Activated CD8-positive, alpha-beta T cell treated with anti-CD3 and anti-CD28 coated beads for 36 hours (primary cell): Measurements from ENCODE around the gene LYSMD3. TPM values are rescaled to one million over a fixed set of nuclear protein-coding genes. Genes with fewer than 3 reads are reported as not detected.

Source experiments
- ATAC-seq: fragments of 200-7000 bp; cut with Tn5 transposase; one replicate; pipeline ENCODE4 v1.10.0; 2021; ENCODE audit warnings: mild to moderate bottlenecking, moderate library complexity
- CTCF ChIA-PET: fragments of 350-600 bp; sonication (Branson Sonifier 250); formaldehyde crosslinking; loops from one replicate; lab custom pipeline; 2021; ENCODE audit warnings: antibody characterized with exemption; lab: Charles Lee
- POLR2A ChIA-PET: fragments of 350-600 bp; sonication (Branson Sonifier 250); formaldehyde crosslinking; loops from one replicate; lab custom pipeline; 2021; ENCODE audit warnings: antibody characterized with exemption; lab: Charles Lee
- DNase-seq: peaks from one replicate; pipeline ENCODE4 v3.0.0-alpha.2; 2020
- H3K27ac Mint-ChIP-seq: one replicate; pipeline ENCODE4 v1.8.0; 2021; ENCODE audit warnings: mild to moderate bottlenecking, mixed read lengths
- H3K27me3 Mint-ChIP-seq: one replicate; pipeline ENCODE4 v1.8.0; 2021; ENCODE audit warnings: mixed read lengths
- H3K36me3 Mint-ChIP-seq: one replicate; pipeline ENCODE4 v1.8.0; 2021; ENCODE audit warnings: low read depth, mixed read lengths
- H3K4me1 Mint-ChIP-seq: one replicate; pipeline ENCODE4 v1.8.0; 2021; ENCODE audit warnings: low read depth, mixed read lengths
- H3K4me3 Mint-ChIP-seq: one replicate; pipeline ENCODE4 v1.8.0; 2021; ENCODE audit warnings: mild to moderate bottlenecking, moderate library complexity, mixed read lengths
- H3K9me3 Mint-ChIP-seq: one replicate; pipeline ENCODE4 v1.8.0; 2021; ENCODE audit warnings: mixed read lengths
- intact Hi-C: fragments of 100-400 bp; cut with micrococcal nuclease; formaldehyde crosslinking; loops from one replicate; pipeline ENCODE4 v1.10.0; 2022
- total RNA-seq, 2 experiments: library from RNA; stranded (reverse); gene quantifications; one replicate each; pipeline ENCODE4 v1.2.3, GENCODE V29; 2021
- TF ChIP-seq, protein P1 (sequence below): fragments of 200-600 bp; IDR thresholded peaks from one replicate; pipeline ENCODE4 v1.8.0; 2022; ENCODE audit warnings: antibody characterized with exemption, mild to moderate bottlenecking

Gene LYSMD3
- total RNA-seq, 2 experiments from 2014 or later = 14.2 to 14.7 TPM

- ATAC-seq (no peak), DNase-seq (no peak)
- ChIA-PET POLR2A (no interaction called here), CTCF (no interaction called here)
- no peak overlapping the region for H3K4me3 Mint-ChIP-seq
- peaks cover 22% of the 10 kb centered on the region for H3K27me3 Mint-ChIP-seq
- TF ChIP-seq, protein P1, sequence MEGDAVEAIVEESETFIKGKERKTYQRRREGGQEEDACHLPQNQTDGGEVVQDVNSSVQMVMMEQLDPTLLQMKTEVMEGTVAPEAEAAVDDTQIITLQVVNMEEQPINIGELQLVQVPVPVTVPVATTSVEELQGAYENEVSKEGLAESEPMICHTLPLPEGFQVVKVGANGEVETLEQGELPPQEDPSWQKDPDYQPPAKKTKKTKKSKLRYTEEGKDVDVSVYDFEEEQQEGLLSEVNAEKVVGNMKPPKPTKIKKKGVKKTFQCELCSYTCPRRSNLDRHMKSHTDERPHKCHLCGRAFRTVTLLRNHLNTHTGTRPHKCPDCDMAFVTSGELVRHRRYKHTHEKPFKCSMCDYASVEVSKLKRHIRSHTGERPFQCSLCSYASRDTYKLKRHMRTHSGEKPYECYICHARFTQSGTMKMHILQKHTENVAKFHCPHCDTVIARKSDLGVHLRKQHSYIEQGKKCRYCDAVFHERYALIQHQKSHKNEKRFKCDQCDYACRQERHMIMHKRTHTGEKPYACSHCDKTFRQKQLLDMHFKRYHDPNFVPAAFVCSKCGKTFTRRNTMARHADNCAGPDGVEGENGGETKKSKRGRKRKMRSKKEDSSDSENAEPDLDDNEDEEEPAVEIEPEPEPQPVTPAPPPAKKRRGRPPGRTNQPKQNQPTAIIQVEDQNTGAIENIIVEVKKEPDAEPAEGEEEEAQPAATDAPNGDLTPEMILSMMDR = no peak
- no peak overlapping the region for H3K27ac Mint-ChIP-seq
- H3K36me3 Mint-ChIP-seq = no peaks in the 10 kb centered on the region
- H3K4me1 Mint-ChIP-seq = no peaks in the 10 kb centered on the region
- H3K9me3 Mint-ChIP-seq = no peaks in the 10 kb centered on the region
- intact Hi-C loops = no loop called here
These were observed 19.8 kb upstream of the LYSMD3 start for GRCh38 chr5:90549223-90549622.

DNA sequence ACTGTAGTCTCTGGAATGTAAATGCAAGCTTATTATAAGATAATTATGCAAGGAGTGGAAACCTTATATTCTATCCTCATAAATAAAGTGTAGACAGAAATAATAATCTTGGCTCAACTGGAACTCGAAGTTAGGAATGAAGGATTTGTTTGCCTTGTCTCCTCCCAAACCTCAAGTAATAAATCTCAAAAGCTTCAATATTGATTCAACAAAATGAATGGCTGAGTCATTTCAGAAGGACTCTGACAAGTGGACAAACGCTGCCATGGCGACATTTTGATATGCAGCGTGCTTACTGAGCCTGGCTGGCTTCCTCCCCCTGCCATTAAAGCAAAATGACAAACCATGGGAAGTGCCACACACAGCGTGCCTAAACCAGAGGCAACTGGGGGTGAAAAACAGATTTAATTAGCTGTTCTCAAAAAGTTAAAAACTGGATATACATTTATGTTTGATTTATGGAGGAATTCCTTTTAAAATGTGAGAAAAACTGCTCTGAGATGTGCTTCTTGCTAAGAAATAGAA lies 18.7 kb upstream of the LYSMD3 start:
- no peaks in the 10 kb centered on the region for H3K36me3 Mint-ChIP-seq
- no peak overlapping the region for H3K27ac Mint-ChIP-seq
- TF ChIP-seq, protein P1 = no peak
- ATAC-seq (no peak), DNase-seq (no peak)
- H3K9me3 Mint-ChIP-seq = no peaks in the 10 kb centered on the region
- ChIA-PET CTCF (interaction anchor here (0.9 to 1.4 kb wide), 2 partner anchors 18 to 236 kb away, joined by 3 to 4 read pairs; no protein-coding TSS in a partner anchor), POLR2A (no interaction called here)
- intact Hi-C loops = no loop called here
- H3K4me1 Mint-ChIP-seq = no peaks in the 10 kb centered on the region
- H3K27me3 Mint-ChIP-seq = peaks cover 19% of the 10 kb centered on the region
- no peak overlapping the region for H3K4me3 Mint-ChIP-seq

- no peaks in the 10 kb centered on the region for H3K9me3 Mint-ChIP-seq
- no peak for ATAC-seq
- TF ChIP-seq, protein P1 = no peak
- H3K36me3 Mint-ChIP-seq = no peaks in the 10 kb centered on the region
- POLR2A ChIA-PET = no interaction called here
- DNase-seq = no peak
- H3K27ac Mint-ChIP-seq = no peak overlapping the region
- no peaks in the 10 kb centered on the region for H3K4me1 Mint-ChIP-seq
- H3K4me3 Mint-ChIP-seq = no peak overlapping the region
- CTCF ChIA-PET = interaction anchor here (1.4 kb wide), 1 partner anchor 237 kb away, joined by 4 read pairs; no protein-coding TSS in a partner anchor
- H3K27me3 Mint-ChIP-seq = peaks cover 12% of the 10 kb centered on the region
- intact Hi-C loops = no loop called here
These were observed 17.7 kb upstream of the LYSMD3 start for GRCh38 chr5:90547072-90547536.

DNA sequence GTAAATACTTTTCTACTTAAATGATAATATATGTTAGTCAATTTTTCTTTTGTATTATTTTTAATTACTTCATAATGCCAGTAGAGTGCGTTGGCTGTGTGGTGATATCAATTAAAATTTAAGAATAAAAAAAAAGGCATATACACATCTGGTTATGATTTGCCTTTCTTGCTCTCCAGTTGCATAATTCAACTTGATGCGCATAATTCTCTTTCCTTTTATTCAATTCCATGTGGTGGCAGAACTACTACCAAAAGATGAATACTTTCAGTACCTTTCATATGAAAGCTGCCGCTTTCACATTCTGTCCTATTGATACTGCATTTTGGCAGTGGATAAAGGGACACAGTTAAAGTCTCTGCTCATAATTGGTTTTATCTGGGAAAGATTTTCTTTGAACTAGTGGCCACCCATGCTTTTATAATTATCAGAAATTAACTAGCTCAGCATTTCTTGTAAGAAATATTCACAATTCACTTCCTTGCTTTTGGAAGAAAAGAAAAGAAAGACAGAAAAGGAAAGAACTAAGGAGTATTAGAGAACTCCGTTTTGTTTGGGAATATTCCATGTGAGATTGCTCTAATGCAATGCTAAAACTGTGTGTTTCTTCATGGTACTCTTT lies 16.9 kb upstream of the LYSMD3 start:
- ATAC-seq (no peak), DNase-seq (no peak)
- CTCF ChIA-PET = no interaction called here
- no peaks in the 10 kb centered on the region for H3K4me1 Mint-ChIP-seq
- no peaks in the 10 kb centered on the region for H3K36me3 Mint-ChIP-seq
- TF ChIP-seq, protein P1 = no peak
- POLR2A ChIA-PET = no interaction called here
- intact Hi-C loops = no loop called here
- no peak overlapping the region for H3K27ac Mint-ChIP-seq
- no peaks in the 10 kb centered on the region for H3K9me3 Mint-ChIP-seq
- H3K27me3 Mint-ChIP-seq = peaks cover 13% of the 10 kb centered on the region
- H3K4me3 Mint-ChIP-seq = no peak overlapping the region

DNA sequence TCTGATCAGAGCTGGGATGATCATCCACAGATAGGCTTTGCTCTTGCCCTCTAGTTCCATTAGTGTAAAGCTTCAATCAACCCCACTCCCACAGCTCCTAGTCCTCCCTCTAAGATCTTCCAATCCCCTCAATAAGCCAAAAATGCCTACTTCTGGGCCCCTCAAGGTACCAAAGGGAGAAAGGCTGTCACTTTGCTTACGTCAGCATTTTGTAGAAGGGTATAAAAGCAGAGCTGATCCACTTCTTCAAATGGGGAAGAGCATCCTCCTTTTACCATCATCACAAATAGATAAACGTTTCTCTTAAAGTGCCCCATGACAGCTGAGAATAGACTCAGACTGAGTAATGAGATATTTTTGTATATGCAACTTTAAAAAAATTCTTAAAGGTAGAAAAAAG lies 16.1 kb upstream of the LYSMD3 start:
- H3K4me1 Mint-ChIP-seq = no peaks in the 10 kb centered on the region
- ATAC-seq (no peak), DNase-seq (no peak)
- intact Hi-C loops = no loop called here
- CTCF ChIA-PET = no interaction called here
- POLR2A ChIA-PET = no interaction called here
- H3K27me3 Mint-ChIP-seq = peaks cover 14% of the 10 kb centered on the region
- no peaks in the 10 kb centered on the region for H3K36me3 Mint-ChIP-seq
- H3K4me3 Mint-ChIP-seq = no peak overlapping the region
- no peak overlapping the region for H3K27ac Mint-ChIP-seq
- no peaks in the 10 kb centered on the region for H3K9me3 Mint-ChIP-seq
- TF ChIP-seq, protein P1 = no peak
